HPDE6-E6E7 (cell line): ENCODE measurements around the gene EXOC8.

Experiments
- DNase-seq: peaks from one replicate; pipeline ENCODE4 v3.0.0; 2011; ENCODE audit warnings: missing footprints; ENCODE audit errors: extremely low spot score

EXOC8 gene

DNA sequence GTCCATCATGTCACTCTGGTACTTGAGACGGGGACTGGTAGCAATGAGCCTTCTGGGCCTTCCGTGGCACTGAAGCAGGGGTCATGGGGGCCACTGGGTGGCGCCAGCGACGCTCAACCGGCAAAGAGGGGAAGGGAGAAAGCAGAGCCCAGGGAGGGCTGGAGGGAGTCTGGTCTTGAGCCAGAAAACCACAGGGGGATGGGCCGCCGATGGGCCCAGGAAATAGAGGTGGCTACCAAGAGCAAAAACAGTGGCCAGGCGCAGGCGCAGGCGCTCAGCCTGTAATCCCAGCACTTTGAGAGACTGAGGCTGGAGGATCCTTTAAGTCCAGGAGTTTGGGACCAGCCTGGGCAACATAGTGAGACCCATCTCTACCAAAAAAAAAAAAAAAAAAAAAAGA is 21.8 kb downstream of the EXOC8 start:
- DNase-seq: no peak

DNA sequence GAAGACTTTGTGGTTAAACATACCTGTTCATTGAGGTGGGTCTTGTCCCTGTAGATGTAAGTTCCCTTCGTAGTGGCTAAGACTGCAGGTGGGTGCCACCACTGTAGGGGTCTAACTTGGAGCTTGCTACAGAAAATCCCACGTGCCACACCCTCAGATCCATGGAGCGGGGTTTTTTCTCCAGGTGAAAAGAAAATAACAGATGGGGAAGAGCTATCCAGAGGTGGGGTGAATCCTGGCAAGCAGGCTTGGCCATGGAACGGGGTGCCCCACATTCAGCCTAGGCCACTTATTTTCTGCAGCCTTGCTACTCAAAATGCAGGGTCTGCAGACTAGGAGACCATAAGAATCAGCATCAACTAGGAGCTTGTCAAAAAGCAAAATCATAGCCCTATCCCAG is 24.0 kb downstream of the EXOC8 start:
- DNase-seq: no peak

DNA sequence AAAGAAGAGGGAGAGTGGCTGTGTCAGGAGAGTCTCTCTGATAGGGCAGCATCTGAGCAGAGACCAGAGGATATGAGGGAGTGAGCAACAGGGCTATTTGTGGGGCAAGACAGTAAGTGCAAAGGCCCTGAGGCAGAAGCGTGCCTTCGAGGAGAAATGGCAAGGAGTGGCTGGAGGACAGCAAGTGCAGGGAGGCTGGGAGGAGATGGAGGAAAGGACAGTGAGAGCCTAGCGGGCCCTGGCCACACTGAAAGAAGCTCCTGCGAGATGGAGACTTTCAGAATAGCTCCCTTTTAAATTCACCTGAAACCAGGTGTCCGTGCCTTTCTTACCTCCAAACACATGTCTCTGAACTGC is 25.2 kb downstream of the EXOC8 start:
- no peak for DNase-seq

DNA sequence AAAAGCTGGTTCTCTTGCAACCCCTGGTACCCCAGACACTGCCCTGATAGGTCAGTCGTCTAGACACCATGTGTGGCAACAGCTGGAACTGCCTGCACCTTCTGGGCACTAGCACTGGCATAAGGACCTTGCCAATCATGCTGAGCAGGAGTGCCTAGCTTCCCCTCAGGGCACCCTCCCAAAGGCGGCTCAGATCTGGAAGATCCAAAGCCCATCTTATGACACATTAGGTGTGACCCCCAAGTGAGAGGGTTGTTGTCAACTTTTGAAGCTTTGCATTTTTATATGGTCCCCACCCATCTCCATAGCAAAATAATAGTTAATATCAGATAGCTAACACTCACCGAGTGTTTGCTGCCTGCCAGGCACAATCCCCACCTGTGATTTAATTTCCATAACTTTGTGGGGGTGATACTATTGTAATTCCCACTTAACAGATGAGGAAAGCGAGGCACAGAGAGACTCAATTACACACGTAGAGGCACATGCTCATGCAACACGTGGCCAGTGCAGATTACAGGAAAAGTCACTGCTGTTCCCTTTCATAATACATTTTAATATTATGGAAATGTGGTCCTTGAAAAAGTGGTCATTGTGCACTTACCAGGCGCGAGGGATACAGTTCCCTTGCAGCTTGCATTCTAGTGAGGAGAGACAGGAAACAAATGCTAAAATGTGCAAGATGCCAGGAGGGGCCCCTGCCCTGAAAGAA is 25.8 kb downstream of the EXOC8 start:
- no peak for DNase-seq

DNA sequence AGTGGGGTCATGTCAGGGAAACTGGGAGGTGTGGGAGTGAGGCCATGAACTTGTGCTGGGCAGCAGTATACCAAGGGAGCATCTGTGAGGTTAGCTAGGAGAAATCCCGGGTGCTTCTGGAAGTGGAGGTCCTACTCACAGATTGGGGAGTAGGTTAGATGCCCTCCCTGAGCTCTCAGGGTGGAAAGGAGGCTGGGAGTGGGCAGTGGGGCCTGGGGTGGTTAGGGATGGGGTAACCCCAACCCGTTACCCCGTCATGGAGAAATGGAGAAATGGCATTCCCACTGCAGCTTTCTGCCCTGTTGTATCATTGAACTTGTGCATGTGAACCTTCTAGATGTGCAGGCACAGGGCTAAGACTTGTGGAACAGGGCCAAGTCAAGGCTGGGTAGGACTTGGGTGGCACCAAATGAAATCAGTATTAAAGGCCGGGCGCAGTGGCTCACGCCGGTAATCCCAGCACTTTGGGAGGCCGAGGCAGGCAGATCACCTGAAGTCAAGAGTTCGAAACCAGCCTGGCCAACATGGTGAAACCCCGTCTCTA is 27.2 kb downstream of the EXOC8 start:
- DNase-seq: no peak

DNA sequence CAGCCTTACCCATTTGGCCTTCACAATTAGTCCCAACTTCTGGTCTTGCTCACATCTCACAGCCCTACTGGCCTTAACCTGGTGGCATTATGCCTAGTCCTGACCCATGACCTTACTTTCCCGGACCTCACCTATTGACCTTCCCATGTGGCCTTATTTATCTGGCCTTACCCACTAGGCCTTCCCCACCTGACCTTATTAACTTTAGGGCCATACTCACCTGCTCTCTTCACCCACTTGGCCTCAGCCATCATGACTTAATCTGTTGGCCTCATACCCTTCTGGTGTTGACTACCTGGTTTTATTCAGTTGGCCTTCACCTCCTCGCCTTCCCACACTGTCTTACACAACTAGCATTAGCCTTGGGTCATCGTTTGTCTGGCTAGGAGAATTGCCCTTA is 35.7 kb downstream of the EXOC8 start:
- DNase-seq: no peak

DNA sequence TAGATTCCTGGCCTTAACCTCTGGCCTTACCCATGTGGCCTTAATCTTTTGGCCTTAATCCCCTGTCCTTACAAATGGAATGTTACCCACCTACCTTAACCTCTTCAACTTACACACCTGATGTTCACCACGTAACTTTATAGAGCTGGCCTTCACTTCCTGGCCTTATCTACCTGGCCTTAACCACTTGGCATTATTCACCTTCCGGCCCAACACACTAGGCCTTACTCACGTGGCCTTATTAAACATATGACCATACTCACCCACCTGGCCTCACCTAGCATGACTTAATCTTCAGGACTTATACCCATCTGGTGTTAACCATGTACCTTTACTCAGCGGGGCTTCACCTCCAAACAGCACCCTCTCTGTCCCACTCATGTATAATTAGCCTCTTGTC is 41.7 kb downstream of the EXOC8 start:
- no peak for DNase-seq

DNA sequence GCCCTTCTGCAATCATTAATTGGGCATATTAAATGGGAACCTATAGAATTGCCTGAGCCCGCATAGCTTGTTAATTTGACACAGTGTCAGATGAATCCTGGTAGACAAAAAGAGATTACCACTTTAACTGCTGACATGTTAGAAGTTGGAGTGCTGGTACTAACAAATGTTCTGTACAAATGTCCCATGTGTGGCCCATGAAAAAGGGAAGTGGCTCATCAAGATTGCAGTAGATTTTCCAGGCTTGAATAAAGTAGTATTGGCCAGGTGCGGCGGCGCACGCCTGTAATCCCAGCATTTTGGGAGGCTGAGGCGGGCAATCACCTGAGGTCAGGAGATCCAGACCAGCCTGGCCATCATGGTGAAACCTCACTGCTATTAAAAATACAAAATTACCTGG is 51.0 kb downstream of the EXOC8 start:
- no peak for DNase-seq

DNA sequence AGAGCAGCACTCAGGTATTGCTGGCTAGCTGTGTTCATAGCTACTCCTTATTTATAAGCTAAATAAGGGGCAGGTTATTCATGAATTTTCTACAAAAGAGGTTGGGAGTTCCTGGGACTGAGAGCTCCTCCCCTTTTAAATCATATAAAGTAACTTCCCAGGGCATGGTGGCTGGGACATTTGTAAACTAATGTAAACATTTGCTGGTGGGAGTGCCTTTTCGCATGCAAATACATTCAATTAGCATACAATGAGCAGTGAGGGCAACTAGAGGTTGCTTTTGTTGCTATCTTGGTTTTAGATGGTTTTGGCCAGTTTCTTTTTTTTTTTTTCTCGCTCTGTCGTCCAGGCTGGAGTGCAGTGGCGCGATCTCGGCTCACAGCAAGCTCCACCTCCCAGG is 53.2 kb downstream of the EXOC8 start:
- no peak for DNase-seq
